ENCODE results near the gene TBC1D8B. TPM values are rescaled to one million over a fixed set of nuclear protein-coding genes. Genes with fewer than 3 reads are reported as not detected.

Gene TBC1D8B
- total RNA-seq, 8 experiments from 2014 or later = 0.60 to 12.3 (median 1.9) TPM

Other genes with a start within 250 kb of the TBC1D8B start
- gene RADX, start 190.7 kb upstream of the TBC1D8B start, total RNA-seq = 100 to 1,000 TPM in 3 of 8 experiments, 10 to 100 TPM in 2, 1 to 10 TPM in 3; 5.8 to 173 (median 12.7) TPM
- 1 to 10 TPM in 3 of 8 experiments, under 1 TPM in 5; 0.25 to 9.5 (median 0.62) TPM for gene RNF128, start 76.0 kb upstream of the TBC1D8B start, total RNA-seq
- gene RIPPLY1, start 100.7 kb downstream of the TBC1D8B start, total RNA-seq = under 1 TPM in 2 of 8 experiments, not detected in 6; 0.16 to 0.33 TPM
- under 1 TPM in 7 of 8 experiments, not detected in 1; 0.08 to 1.00 (median 0.27) TPM for gene CLDN2, start 117.7 kb downstream of the TBC1D8B start, total RNA-seq
- gene MORC4, start 197.5 kb downstream of the TBC1D8B start, total RNA-seq = 10 to 100 TPM in 1 of 8 experiments, 1 to 10 TPM in 7; 4.2 to 16.3 (median 4.9) TPM